ENCODE measurements around the gene CCDC33. TPM values are rescaled to one million over a fixed set of nuclear protein-coding genes. Genes with fewer than 3 reads are reported as not detected.
A peak's percentile ranks its signal among the peaks of the same experiment; 100 is the strongest.

Gene CCDC33
- total RNA-seq, 2 experiments from 2014 or later: not detected

- no peaks in the 10 kb centered on the region for H3K9me3 Mint-ChIP-seq
- intact Hi-C loops (cut with micrococcal nuclease): no loop called here
- no peaks in the 10 kb centered on the region for H3K36me3 Mint-ChIP-seq
- ChIA-PET CTCF (no interaction called here), POLR2A (no interaction called here)
- no peak overlapping the region for H3K4me3 Mint-ChIP-seq
- DNase-seq: no peak
- H3K4me1 Mint-ChIP-seq (ENCODE audit: low read depth): peaks cover 7% of the 10 kb centered on the region
- H3K27ac Mint-ChIP-seq: no peak overlapping the region
- peaks cover 32% of the 10 kb centered on the region for H3K27me3 Mint-ChIP-seq
Measured at GRCh38 chr15:74242441-74243185, 6.5 kb downstream of the CCDC33 start.

- POLR2A ChIA-PET: no interaction called here
- Mint-ChIP-seq H3K4me1 (ENCODE audit: low read depth) (peaks cover 7% of the 10 kb centered on the region), H3K9me3 (no peaks in the 10 kb centered on the region), H3K36me3 (no peaks in the 10 kb centered on the region), H3K27ac (no peak overlapping the region), H3K27me3 (peaks cover 32% of the 10 kb centered on the region), H3K4me3 (no peak overlapping the region)
- intact Hi-C loops (cut with micrococcal nuclease): no loop called here
- CTCF ChIA-PET: no interaction called here
- no peak for DNase-seq
Measured at GRCh38 chr15:74243431-74243830, 7.3 kb downstream of the CCDC33 start.

- Mint-ChIP-seq H3K36me3 (no peaks in the 10 kb centered on the region), H3K9me3 (no peaks in the 10 kb centered on the region), H3K4me3 (no peak overlapping the region), H3K27me3 (peaks cover 32% of the 10 kb centered on the region), H3K27ac (no peak overlapping the region), H3K4me1 (ENCODE audit: low read depth) (peaks cover 7% of the 10 kb centered on the region)
- ChIA-PET POLR2A (no interaction called here), CTCF (no interaction called here)
- no peak for DNase-seq
- intact Hi-C loops (cut with micrococcal nuclease): no loop called here
Measured at GRCh38 chr15:74244822-74245341, 8.8 kb downstream of the CCDC33 start.

GRCh38 chr15:74245342-74245931 is 9.3 kb downstream of the CCDC33 start:
- H3K27ac Mint-ChIP-seq: no peak overlapping the region
- POLR2A ChIA-PET: no interaction called here

DNA sequence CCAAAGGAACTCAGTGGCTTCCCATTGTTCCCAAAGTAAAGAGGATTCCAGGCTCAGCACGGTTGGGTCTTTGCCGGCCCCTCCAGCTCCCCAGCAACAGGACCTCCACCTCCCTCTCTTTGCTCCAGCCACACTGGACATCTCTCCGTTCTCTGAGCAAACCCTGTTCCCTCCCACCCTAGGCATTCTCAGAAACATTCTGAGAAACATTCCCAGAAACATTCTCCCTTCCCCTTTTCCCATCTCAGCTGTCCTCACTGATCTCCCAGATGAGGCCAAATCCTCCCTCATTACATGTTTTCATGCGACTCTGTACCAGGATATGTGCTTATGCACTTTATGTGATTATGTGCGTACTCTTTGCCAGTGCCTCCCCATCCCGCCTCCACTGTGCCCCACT is 14.1 kb downstream of the CCDC33 start:
- no peak overlapping the region for H3K27ac Mint-ChIP-seq
- peaks cover 1% of the 10 kb centered on the region for H3K4me1 Mint-ChIP-seq (ENCODE audit: low read depth)
- CTCF ChIA-PET: no interaction called here
- H3K9me3 Mint-ChIP-seq: no peaks in the 10 kb centered on the region
- no peak overlapping the region for H3K4me3 Mint-ChIP-seq
- no peaks in the 10 kb centered on the region for H3K36me3 Mint-ChIP-seq
- DNase-seq: no peak
- intact Hi-C loops (cut with micrococcal nuclease): no loop called here
- H3K27me3 Mint-ChIP-seq: peaks cover 7% of the 10 kb centered on the region
- POLR2A ChIA-PET: no interaction called here

More at GRCh38 chr15:74245342-74245931, 9.3 kb downstream of the CCDC33 start:
- peak; percentile 17 for DNase-seq
- CTCF ChIA-PET: no interaction called here
- no peaks in the 10 kb centered on the region for H3K9me3 Mint-ChIP-seq
- intact Hi-C loops (cut with micrococcal nuclease): no loop called here
- peaks cover 7% of the 10 kb centered on the region for H3K4me1 Mint-ChIP-seq (ENCODE audit: low read depth)
- H3K36me3 Mint-ChIP-seq: no peaks in the 10 kb centered on the region
- H3K27me3 Mint-ChIP-seq: peaks cover 32% of the 10 kb centered on the region
- H3K4me3 Mint-ChIP-seq: no peak overlapping the region

- CTCF ChIA-PET: no interaction called here
- Mint-ChIP-seq H3K4me3 (no peak overlapping the region), H3K4me1 (ENCODE audit: low read depth) (no peaks in the 10 kb centered on the region), H3K27ac (no peak overlapping the region), H3K9me3 (no peaks in the 10 kb centered on the region), H3K36me3 (no peaks in the 10 kb centered on the region), H3K27me3 (peaks cover 2% of the 10 kb centered on the region)
- no peak for DNase-seq
- intact Hi-C loops (cut with micrococcal nuclease): no loop called here
- POLR2A ChIA-PET: no interaction called here
Measured at GRCh38 chr15:74251131-74251811, 15.1 kb downstream of the CCDC33 start.

- H3K9me3 Mint-ChIP-seq: no peaks in the 10 kb centered on the region
- ChIA-PET CTCF (no interaction called here), POLR2A (no interaction called here)
- peaks cover 2% of the 10 kb centered on the region for H3K27me3 Mint-ChIP-seq
- no peak overlapping the region for H3K4me3 Mint-ChIP-seq
- intact Hi-C loops (cut with micrococcal nuclease): no loop called here
- no peaks in the 10 kb centered on the region for H3K4me1 Mint-ChIP-seq (ENCODE audit: low read depth)
- no peak for DNase-seq
- H3K27ac Mint-ChIP-seq: no peak overlapping the region
- no peaks in the 10 kb centered on the region for H3K36me3 Mint-ChIP-seq
Measured at GRCh38 chr15:74252291-74252690, 16.2 kb downstream of the CCDC33 start.

GRCh38 chr15:74252721-74253120 is 16.6 kb downstream of the CCDC33 start:
- ChIA-PET POLR2A (no interaction called here), CTCF (no interaction called here)
- no peaks in the 10 kb centered on the region for H3K9me3 Mint-ChIP-seq
- H3K36me3 Mint-ChIP-seq: no peaks in the 10 kb centered on the region
- no peak for DNase-seq
- no peak overlapping the region for H3K4me3 Mint-ChIP-seq
- H3K4me1 Mint-ChIP-seq (ENCODE audit: low read depth): no peaks in the 10 kb centered on the region
- H3K27me3 Mint-ChIP-seq: peaks cover 2% of the 10 kb centered on the region
- H3K27ac Mint-ChIP-seq: no peak overlapping the region
- intact Hi-C loops (cut with micrococcal nuclease): no loop called here

DNA sequence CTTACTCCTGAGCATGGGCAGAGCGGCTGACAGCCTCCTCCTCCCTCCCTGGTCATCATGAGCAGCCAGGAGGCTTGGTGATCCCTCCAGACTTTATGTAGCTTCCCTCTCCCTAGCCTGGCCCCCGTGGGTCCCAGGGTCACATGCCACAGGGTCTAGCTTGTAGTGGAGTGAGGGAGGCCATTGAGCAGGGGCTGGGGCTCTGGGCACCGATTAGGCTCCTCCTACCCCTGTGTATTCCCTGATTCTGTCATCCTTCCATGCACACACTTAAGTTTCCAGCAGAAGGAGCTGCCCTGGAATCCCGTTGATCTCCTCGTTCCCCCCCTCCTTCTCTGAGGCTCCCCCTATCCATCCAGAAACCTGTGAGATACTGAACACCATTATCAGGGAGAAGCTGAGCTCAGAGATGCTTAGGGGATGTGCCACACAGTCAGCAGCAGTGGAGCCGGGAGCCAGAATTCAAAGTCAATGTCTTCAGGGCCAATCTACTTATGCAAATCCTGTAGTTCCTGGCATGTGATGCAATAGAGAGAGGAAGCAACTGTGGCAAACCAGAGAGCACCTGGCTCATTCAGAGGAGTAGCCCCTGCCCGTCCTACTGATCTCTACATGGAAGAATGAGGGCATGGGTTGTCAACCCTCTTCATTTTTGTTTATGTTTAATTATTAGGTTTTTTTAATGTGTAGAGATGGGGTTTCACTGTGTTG is 17.2 kb downstream of the CCDC33 start:
- ChIA-PET POLR2A (no interaction called here), CTCF (no interaction called here)
- H3K9me3 Mint-ChIP-seq: no peaks in the 10 kb centered on the region
- no peak for DNase-seq
- H3K27ac Mint-ChIP-seq: no peak overlapping the region
- H3K4me3 Mint-ChIP-seq: no peak overlapping the region
- no peaks in the 10 kb centered on the region for H3K4me1 Mint-ChIP-seq (ENCODE audit: low read depth)
- intact Hi-C loops (cut with micrococcal nuclease): no loop called here
- peaks cover 2% of the 10 kb centered on the region for H3K27me3 Mint-ChIP-seq
- no peaks in the 10 kb centered on the region for H3K36me3 Mint-ChIP-seq

DNA sequence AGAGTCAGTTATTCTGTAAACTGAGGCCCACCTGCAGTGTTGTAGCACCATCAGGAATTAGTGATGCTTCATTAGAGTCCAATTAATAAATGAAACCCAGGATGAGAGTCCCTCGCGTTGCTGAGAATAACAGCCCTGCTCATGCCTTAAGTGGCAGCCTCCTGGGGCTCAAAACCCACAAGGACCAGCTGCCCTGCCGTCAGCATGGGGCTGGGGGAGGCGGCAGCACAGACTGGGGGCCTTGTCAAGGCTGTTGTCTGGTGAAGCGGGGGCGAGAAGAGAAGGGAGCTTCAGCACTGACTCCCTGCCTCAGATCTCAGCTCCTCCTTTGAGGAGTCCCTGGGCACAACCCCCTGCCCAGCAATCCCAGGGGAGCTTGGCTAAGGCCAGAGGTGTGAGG is 21.0 kb downstream of the CCDC33 start:
- no peak for DNase-seq
- intact Hi-C loops (cut with micrococcal nuclease): no loop called here
- H3K4me3 Mint-ChIP-seq: no peak overlapping the region
- H3K36me3 Mint-ChIP-seq: no peaks in the 10 kb centered on the region
- H3K4me1 Mint-ChIP-seq (ENCODE audit: low read depth): no peaks in the 10 kb centered on the region
- H3K27ac Mint-ChIP-seq: no peak overlapping the region
- no peaks in the 10 kb centered on the region for H3K9me3 Mint-ChIP-seq
- ChIA-PET POLR2A (no interaction called here), CTCF (no interaction called here)
- peaks cover 7% of the 10 kb centered on the region for H3K27me3 Mint-ChIP-seq

DNA sequence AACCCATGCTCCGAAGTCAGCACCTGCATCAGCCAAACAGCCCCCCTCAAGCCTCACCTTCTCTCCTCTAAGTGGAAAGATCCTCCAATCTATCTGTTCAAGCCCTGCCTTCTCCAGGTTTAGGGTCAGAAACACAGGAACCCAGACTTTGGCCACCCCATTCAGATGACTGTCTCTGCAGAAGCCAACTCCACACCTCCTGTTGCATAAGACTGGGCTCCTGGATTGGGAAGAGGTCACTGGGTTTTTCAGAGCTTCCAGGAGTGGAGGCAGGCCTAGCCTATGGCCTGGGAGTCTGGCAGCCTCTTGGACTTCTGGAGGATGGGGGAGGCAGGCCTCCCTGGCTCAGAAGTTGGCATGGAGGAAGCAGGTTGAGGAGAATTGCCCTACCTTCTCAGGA is 21.5 kb downstream of the CCDC33 start:
- ChIA-PET CTCF (no interaction called here), POLR2A (no interaction called here)
- H3K36me3 Mint-ChIP-seq: no peaks in the 10 kb centered on the region
- H3K9me3 Mint-ChIP-seq: no peaks in the 10 kb centered on the region
- H3K27me3 Mint-ChIP-seq: peaks cover 7% of the 10 kb centered on the region
- no peak for DNase-seq
- no peak overlapping the region for H3K4me3 Mint-ChIP-seq
- no peaks in the 10 kb centered on the region for H3K4me1 Mint-ChIP-seq (ENCODE audit: low read depth)
- intact Hi-C loops (cut with micrococcal nuclease): no loop called here
- no peak overlapping the region for H3K27ac Mint-ChIP-seq

GRCh38 chr15:74258456-74259291 is 22.5 kb downstream of the CCDC33 start:
- DNase-seq: no peak
- ChIA-PET POLR2A (no interaction called here), CTCF (no interaction called here)
- H3K27me3 Mint-ChIP-seq: peaks cover 12% of the 10 kb centered on the region
- H3K9me3 Mint-ChIP-seq: no peaks in the 10 kb centered on the region
- no peaks in the 10 kb centered on the region for H3K36me3 Mint-ChIP-seq
- no peak overlapping the region for H3K27ac Mint-ChIP-seq
- H3K4me1 Mint-ChIP-seq (ENCODE audit: low read depth): no peaks in the 10 kb centered on the region
- no peak overlapping the region for H3K4me3 Mint-ChIP-seq
- intact Hi-C loops (cut with micrococcal nuclease): no loop called here
